SH-SY5Y (cell line): ENCODE results near the gene FGFR3.

Source experiments
- GATA2 ChIP-seq: IDR thresholded peaks from 2 replicates; pipeline ENCODE4 v1.6.1; 2011; ENCODE audit warnings: mild to moderate bottlenecking, low read depth, low read length
- GATA3 ChIP-seq: IDR thresholded peaks from 2 replicates; pipeline ENCODE4 v1.6.1; 2011; ENCODE audit warnings: low read depth, mild to moderate bottlenecking, low read length, moderate library complexity

DNA sequence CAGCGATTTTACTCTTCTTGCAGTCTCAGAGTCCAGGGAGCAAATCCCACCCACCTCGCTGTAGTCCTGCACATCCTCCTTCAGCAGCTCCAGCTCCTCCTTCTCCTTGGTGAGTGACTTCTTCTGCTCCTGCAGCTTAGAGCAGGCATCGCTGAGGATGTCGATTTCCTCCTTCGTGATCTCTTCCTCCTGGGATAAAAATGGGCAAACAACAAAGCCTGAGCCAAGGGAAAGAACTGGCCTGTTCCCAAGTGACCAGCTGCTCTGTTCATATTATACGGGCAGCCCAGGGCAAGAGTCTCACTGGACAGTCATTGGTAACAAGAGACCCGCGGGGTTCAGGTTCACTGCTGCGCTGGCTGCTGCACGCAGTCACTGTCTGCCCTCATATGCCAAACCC, 26.2 kb downstream of the FGFR3 start:
- TF ChIP-seq GATA2: no peak
- TF ChIP-seq GATA3: no peak
